Activated naive CD8-positive, alpha-beta T cell (primary cell): Measurements from ENCODE around the gene AGPAT3.

Experiments used
- H3K27ac Mint-ChIP-seq: one replicate; pipeline ENCODE4 v1.8.0; 2021; ENCODE audit warnings: mixed read lengths
- H3K27me3 Mint-ChIP-seq: one replicate; pipeline ENCODE4 v1.8.0; 2021; ENCODE audit warnings: mixed read lengths
- H3K36me3 Mint-ChIP-seq: one replicate; pipeline ENCODE4 v1.8.0; 2021; ENCODE audit warnings: mixed read lengths
- H3K4me1 Mint-ChIP-seq: one replicate; pipeline ENCODE4 v1.8.0; 2021; ENCODE audit warnings: low read depth, mixed read lengths
- H3K4me3 Mint-ChIP-seq: one replicate; pipeline ENCODE4 v1.8.0; 2021; ENCODE audit warnings: mild to moderate bottlenecking, mixed read lengths
- H3K9me3 Mint-ChIP-seq: one replicate; pipeline ENCODE4 v1.8.0; 2021; ENCODE audit warnings: low read depth, mixed read lengths

The AGPAT3 gene

DNA sequence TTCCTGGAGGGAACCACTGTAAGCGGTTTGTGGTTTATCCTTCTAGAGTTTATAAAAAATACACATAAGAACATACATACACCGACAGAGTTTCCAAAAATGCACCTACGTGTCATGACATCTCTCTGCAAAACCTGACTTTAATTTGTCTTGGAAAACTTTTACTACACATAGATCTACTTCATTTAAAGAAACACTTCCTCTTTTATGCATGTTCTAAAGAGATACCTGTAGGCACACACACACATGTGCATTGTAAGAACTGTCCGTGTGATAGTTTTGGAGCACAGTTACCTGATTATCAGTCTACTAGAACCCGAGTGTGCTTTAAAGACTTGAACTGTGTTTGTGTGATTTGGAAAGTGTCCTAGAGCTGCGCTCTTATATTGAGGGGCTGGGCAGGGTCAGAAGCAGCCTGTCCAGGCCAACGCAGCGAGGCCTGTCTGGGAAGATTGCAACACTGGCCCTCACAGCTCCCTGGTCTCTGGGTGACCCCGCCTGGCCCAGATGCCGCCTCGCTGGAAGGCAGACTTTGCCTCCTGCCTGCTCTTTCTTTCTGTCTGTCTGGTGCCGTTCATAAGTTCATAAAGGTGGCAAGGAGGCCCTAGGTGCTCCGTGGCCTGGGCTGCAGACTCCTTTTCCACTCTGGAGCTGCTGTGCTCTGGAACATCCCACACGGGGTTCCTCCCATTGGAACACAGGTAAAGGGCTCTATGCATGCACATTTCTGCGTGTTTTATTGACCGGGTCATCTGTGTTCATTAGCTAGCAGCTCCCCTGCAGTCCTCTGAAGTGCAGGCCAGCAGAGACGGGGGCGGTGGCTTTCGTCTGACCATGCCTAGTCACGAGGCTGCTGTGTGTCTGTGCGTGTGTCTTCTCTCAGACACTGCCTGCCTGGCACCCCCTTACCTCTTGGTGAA, 46.3 kb downstream of the AGPAT3 start:
- Mint-ChIP-seq H3K4me1 (peaks cover 28% of the 10 kb centered on the region), H3K4me3 (no peak overlapping the region), H3K27ac (no peak overlapping the region), H3K27me3 (no peaks in the 10 kb centered on the region), H3K36me3 (peaks cover 14% of the 10 kb centered on the region), H3K9me3 (peaks cover 5% of the 10 kb centered on the region)

DNA sequence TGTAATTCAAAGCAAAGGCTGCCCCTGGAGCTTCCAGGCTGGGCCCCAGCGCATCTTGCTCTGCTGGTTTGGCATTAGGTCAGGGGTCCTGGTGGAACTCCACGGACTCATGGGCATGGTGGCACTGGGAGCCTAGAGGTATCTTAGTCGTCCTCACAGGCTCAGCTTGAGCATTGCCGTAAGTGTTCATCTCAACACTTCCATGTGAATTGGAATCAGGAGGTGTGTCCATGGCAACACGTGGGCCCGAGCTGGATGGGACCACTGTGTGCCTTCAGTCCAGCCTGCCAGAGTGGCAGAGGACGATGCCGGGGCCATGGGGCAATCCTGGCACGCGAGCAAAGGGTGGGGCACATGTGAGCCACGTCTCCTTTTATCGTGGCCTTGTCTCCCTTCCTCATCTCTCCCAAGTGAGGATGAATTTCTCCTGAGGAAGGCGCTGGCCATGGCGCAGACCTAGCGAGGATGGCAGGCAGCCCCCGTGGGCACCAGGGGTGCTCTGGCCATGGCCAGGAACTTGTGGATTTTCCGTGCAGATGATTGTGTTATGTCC, 47.0 kb downstream of the AGPAT3 start:
- Mint-ChIP-seq H3K9me3 (peaks cover 5% of the 10 kb centered on the region), H3K27me3 (no peaks in the 10 kb centered on the region), H3K4me3 (no peak overlapping the region), H3K4me1 (peaks cover 33% of the 10 kb centered on the region), H3K36me3 (peaks cover 14% of the 10 kb centered on the region), H3K27ac (no peak overlapping the region)

GRCh38 chr21:43912500-43912899, 47.5 kb downstream of the AGPAT3 start:
- H3K9me3 Mint-ChIP-seq = peaks cover 5% of the 10 kb centered on the region
- peaks cover 14% of the 10 kb centered on the region for H3K36me3 Mint-ChIP-seq
- no peaks in the 10 kb centered on the region for H3K27me3 Mint-ChIP-seq
- H3K4me1 Mint-ChIP-seq = peaks cover 37% of the 10 kb centered on the region
- H3K27ac Mint-ChIP-seq = no peak overlapping the region
- no peak overlapping the region for H3K4me3 Mint-ChIP-seq

- no peak overlapping the region for H3K27ac Mint-ChIP-seq
- H3K4me1 Mint-ChIP-seq = peaks cover 38% of the 10 kb centered on the region
- peaks cover 14% of the 10 kb centered on the region for H3K36me3 Mint-ChIP-seq
- H3K27me3 Mint-ChIP-seq = no peaks in the 10 kb centered on the region
- H3K9me3 Mint-ChIP-seq = peaks cover 5% of the 10 kb centered on the region
- no peak overlapping the region for H3K4me3 Mint-ChIP-seq
Measured at GRCh38 chr21:43912910-43913309, 47.9 kb downstream of the AGPAT3 start.

- H3K9me3 Mint-ChIP-seq = peaks cover 5% of the 10 kb centered on the region
- peaks cover 47% of the 10 kb centered on the region for H3K4me1 Mint-ChIP-seq
- H3K27ac Mint-ChIP-seq = no peak overlapping the region
- no peak overlapping the region for H3K4me3 Mint-ChIP-seq
- no peaks in the 10 kb centered on the region for H3K27me3 Mint-ChIP-seq
- H3K36me3 Mint-ChIP-seq = peaks cover 14% of the 10 kb centered on the region
Measured at GRCh38 chr21:43913928-43914327, 48.9 kb downstream of the AGPAT3 start.

- Mint-ChIP-seq H3K4me3 (peak overlapping the region; percentile 86), H3K36me3 (peaks cover 14% of the 10 kb centered on the region), H3K27me3 (no peaks in the 10 kb centered on the region), H3K4me1 (peaks cover 49% of the 10 kb centered on the region), H3K9me3 (peaks cover 5% of the 10 kb centered on the region), H3K27ac (peak overlapping the region; percentile 5)
Measured at GRCh38 chr21:43916076-43916475, 51.1 kb downstream of the AGPAT3 start.

DNA sequence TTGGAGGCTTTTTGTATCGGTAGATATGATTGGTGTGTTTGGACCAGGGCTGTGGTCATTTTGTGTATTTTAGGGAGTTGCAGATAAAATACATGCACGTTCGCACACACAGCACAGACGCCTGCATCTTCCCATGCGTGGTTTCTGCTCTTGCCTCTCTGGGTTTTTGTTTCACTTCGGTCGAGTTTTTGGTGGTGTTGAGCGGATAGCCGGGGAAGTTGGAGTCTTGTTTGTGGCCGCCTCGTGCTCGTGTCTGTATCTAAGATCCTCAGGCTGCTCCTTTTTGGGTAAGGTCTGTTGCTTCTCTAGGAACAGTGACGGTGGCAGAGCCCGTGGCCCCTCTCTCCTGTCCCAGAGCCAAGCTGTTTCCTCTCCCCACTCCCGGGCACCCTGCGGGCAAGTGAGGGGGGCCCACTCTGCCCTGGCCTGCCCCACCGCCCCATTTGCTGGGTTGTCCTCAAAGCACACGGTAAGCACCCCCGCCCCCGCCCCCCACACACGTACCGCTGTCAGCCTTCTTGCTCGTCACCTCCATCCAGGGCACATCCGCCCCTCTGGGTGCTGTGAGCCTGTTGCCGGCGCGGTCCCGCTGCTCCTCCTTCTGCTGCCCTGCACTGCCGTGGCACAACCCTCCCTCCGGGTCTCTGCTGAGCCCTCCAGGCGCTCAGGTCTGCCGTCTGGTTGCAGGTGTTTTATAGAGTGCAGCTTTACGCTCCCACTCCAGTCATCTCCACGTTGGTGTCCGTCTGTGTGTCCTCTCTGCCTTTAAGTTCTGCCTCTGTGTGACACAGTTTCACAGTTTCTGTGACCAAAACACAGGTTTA, 51.9 kb downstream of the AGPAT3 start:
- Mint-ChIP-seq H3K36me3 (peaks cover 12% of the 10 kb centered on the region), H3K4me3 (peak overlapping the region; percentile 86), H3K4me1 (peaks cover 54% of the 10 kb centered on the region), H3K27ac (peak overlapping the region; percentile 81), H3K27me3 (no peaks in the 10 kb centered on the region), H3K9me3 (peaks cover 5% of the 10 kb centered on the region)

DNA sequence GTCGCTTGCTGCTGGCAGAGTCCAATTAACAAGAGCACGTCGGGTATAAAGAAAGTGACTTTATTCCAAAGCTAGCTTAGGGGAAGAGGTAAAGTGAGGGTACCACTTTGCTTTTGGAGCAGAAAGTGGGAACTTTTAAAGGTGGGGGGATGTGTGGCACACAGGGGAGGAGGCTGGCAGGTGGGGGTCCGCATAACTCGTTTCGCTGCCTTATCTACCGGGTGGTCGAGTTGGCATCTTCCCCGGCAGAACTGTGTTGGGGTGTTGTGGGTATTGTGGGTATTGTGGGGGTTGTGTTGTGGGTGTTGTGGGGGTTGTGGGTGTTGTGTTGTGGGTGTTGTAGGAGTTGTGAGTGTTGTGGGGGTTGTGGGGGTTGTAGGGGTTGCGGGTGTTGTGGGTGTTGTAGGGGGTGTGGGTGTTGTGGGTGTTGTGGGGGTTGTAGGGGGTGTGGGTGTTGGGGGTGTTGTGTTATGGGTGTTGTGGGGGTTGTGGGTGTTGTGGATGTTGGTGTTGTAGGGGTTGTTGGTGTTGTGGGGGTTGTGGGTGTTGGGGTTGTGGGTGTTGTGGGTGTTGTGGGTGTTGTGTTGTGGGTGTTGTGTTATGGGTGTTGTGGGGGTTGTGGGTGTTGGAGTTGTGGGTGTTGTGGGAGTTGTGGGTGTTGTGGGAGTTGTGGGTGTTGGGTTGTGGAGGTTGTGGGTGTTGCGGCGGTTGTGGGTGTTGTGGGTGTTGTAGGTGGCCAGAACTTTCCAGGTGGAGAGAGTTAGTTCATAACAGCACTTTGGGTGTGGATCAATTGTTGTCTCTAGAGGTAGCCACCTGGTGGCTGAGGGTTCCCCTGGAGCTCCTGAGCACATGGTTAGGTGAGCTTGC, 52.7 kb downstream of the AGPAT3 start:
- Mint-ChIP-seq H3K9me3 (peaks cover under 1% of the 10 kb centered on the region), H3K4me3 (peak overlapping the region; percentile 86), H3K36me3 (peaks cover 9% of the 10 kb centered on the region), H3K27ac (peak overlapping the region; percentile 88), H3K27me3 (no peaks in the 10 kb centered on the region), H3K4me1 (peaks cover 61% of the 10 kb centered on the region)

DNA sequence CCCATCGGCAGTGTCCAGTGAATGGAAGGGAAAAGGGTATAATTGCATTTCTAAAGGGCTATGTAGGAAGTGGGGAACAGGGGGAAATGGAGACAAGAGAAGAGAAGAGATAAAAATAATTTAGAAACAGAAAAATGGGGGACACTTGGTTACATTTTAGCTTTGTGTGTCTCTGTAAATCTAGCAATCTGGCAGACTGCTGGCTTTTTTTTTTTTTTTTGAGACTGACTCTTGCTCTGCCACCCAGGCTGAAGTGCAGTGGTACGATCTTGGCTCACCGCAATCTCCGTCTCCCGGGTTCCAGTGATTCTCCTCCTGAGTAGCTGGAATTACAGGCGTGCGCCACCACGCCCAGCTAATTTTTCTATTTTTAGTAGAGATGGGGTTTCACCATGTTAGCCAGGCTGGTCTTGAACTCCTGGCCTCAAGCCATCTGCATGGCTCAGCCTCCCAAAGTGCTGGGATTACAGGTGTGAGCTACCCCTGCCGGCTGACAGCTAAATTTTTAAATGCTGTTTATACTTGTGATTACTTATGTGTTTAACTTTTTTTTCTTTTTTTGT, 53.4 kb downstream of the AGPAT3 start:
- Mint-ChIP-seq H3K36me3 (peaks cover 8% of the 10 kb centered on the region), H3K9me3 (no peaks in the 10 kb centered on the region), H3K27ac (peak overlapping the region; percentile 88), H3K27me3 (no peaks in the 10 kb centered on the region), H3K4me3 (peak overlapping the region; percentile 66), H3K4me1 (peaks cover 67% of the 10 kb centered on the region)

DNA sequence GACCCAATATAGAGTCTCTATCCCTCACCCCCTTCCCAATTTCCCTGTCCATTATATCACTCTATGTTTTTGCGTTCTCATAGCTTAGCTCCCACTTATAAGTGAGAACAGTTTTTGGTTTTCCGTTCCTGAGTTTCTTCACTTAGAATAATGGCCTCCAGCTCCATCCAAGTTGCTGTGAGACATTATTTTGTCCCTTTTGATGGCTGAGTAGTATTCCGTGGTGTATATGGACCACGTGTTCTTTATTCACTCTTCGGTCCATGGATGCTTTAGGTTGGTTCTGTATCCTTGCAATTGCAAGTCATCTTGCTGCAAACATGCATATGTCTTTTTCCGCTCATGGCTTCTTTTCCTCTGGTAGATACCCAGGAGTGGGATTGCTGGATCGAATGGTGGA, 54.3 kb downstream of the AGPAT3 start:
- H3K9me3 Mint-ChIP-seq = no peaks in the 10 kb centered on the region
- H3K4me3 Mint-ChIP-seq = peak overlapping the region; percentile 28
- peaks cover 66% of the 10 kb centered on the region for H3K4me1 Mint-ChIP-seq
- H3K36me3 Mint-ChIP-seq = peaks cover 5% of the 10 kb centered on the region
- no peaks in the 10 kb centered on the region for H3K27me3 Mint-ChIP-seq
- no peak overlapping the region for H3K27ac Mint-ChIP-seq

GRCh38 chr21:43919871-43920801, 55.1 kb downstream of the AGPAT3 start:
- Mint-ChIP-seq H3K4me1 (peaks cover 66% of the 10 kb centered on the region), H3K36me3 (peaks cover 5% of the 10 kb centered on the region), H3K9me3 (no peaks in the 10 kb centered on the region), H3K27me3 (no peaks in the 10 kb centered on the region), H3K4me3 (no peak overlapping the region), H3K27ac (peak overlapping the region; percentile 17)

DNA sequence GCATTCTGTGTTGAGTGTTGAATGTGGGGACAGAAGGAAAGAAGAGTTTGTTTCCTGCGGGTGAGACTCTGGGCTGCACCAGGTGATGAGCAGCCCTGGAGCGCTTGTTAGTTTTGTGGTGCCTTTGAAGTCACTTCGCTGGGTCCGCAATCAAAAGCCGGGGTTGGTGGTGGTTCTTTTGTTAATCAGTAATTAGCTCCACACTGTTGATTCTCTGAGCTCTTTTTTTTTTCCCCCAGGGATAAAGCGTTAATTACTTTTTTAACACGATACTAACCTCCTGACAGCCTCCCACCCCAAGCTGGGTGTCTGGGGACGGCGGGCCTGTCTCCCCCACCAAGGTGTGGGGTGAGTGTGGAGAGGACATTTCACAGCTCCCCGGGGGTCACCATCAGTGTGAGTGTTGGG, 56.6 kb downstream of the AGPAT3 start:
- peaks cover 5% of the 10 kb centered on the region for H3K36me3 Mint-ChIP-seq
- peaks cover 59% of the 10 kb centered on the region for H3K4me1 Mint-ChIP-seq
- H3K4me3 Mint-ChIP-seq = peak overlapping the region; percentile 82
- H3K27me3 Mint-ChIP-seq = no peaks in the 10 kb centered on the region
- peak overlapping the region; percentile 99 for H3K27ac Mint-ChIP-seq
- no peaks in the 10 kb centered on the region for H3K9me3 Mint-ChIP-seq
